Measurements from ENCODE around the gene GPLD1. TPM values are rescaled to one million over a fixed set of nuclear protein-coding genes. Genes with fewer than 3 reads are reported as not detected.
"Not testable (repeated sequence)": the region's sequence is repeated elsewhere in the genome, so short reads cannot be mapped to it uniquely, and the experiment has no call there.

The GPLD1 gene
- total RNA-seq, 1 donor from 2014 or later = 0.13 TPM

- DNase-seq (ENCODE audit: low read depth in 2 of 2) = not testable (repeated sequence)
Measured at GRCh38 chr6:24384369-24385130, 104.8 kb downstream of the GPLD1 start.

- not testable (repeated sequence) for DNase-seq (ENCODE audit: low read depth in 2 of 2)
Measured at GRCh38 chr6:24382891-24383494, 106.4 kb downstream of the GPLD1 start.

GRCh38 chr6:24382220-24382540, 107.2 kb downstream of the GPLD1 start:
- no peak for DNase-seq (ENCODE audit: low read depth in 2 of 2)

- no peak for DNase-seq (ENCODE audit: low read depth in 2 of 2)
Measured at GRCh38 chr6:24381476-24382219, 107.7 kb downstream of the GPLD1 start.

GRCh38 chr6:24378473-24379097, 110.8 kb downstream of the GPLD1 start:
- DNase-seq (ENCODE audit: low read depth in 2 of 2) = no peak

Other genes with a start within 250 kb of the GPLD1 start
- gene DCDC2, start 131.5 kb downstream of the GPLD1 start, total RNA-seq = under 0.01 TPM in 1 of 2 replicates, not detected in the other
- gene MRS2, start 86.6 kb downstream of the GPLD1 start, total RNA-seq = 8.0 and 16.2 TPM in 2 replicates
- gene ALDH5A1, start 5.4 kb upstream of the GPLD1 start, total RNA-seq = 0.64 and 2.7 TPM in 2 replicates
- under 0.01 TPM in 1 of 2 replicates, not detected in the other for gene KIAA0319, start 156.6 kb upstream of the GPLD1 start, total RNA-seq
- 18.0 and 20.0 TPM in 2 replicates for gene TDP2, start 177.3 kb upstream of the GPLD1 start, total RNA-seq
- 3.7 and 4.4 TPM in 2 replicates for gene ACOT13, start 177.5 kb upstream of the GPLD1 start, total RNA-seq
- gene C6orf62, start 229.6 kb upstream of the GPLD1 start, total RNA-seq = 103 and 104 TPM in 2 replicates

All from dermis microvascular lymphatic vessel endothelial cell (primary cell).